HepG2 (cell line): ENCODE results near the gene SPAG6. TPM values are rescaled to one million over a fixed set of nuclear protein-coding genes. Genes with fewer than 3 reads are reported as not detected.

ENCODE experiments used
- EHMT2 ChIP-seq: fragments of 200-600 bp; sonication (generic); IDR thresholded peaks from 2 replicates; pipeline ENCODE4 v1.7.0; 2017; ENCODE audit warnings: antibody characterized with exemption, low read depth, low read length, borderline replicate concordance
- HMGA1 ChIP-seq: sonication (generic); formaldehyde crosslinking; conservative IDR thresholded peaks from 2 replicates; pipeline ENCODE4 v1.4.0; 2020; ENCODE audit warnings: missing genetic modification reagents
- KDM1A ChIP-seq: IDR thresholded peaks from 2 replicates; pipeline ENCODE4 v1.6.1; 2016; ENCODE audit warnings: missing compliant biosample characterization
- NCOA2 ChIP-seq: sonication (generic); formaldehyde crosslinking; IDR thresholded peaks from 2 replicates; pipeline ENCODE4 v1.8.0; 2022; ENCODE audit warnings: inconsistent platforms
- PHF21A ChIP-seq: sonication (generic); formaldehyde crosslinking; IDR thresholded peaks from 2 replicates; pipeline ENCODE4 v1.5.0; 2020; ENCODE audit warnings: mild to moderate bottlenecking, missing genetic modification reagents
- RARA ChIP-seq: IDR thresholded peaks from 2 replicates; pipeline ENCODE4 v1.6.1; 2016; ENCODE audit warnings: missing genetic modification reagents, missing compliant biosample characterization
- REPIN1 ChIP-seq: sonication (generic); formaldehyde crosslinking; IDR thresholded peaks from 2 replicates; pipeline ENCODE4 v1.8.0; 2022; ENCODE audit warnings: missing genetic modification reagents, low read depth, mild to moderate bottlenecking, borderline replicate concordance
- SMC3 ChIP-seq: IDR thresholded peaks from 2 replicates; pipeline ENCODE4 v1.6.1; 2011; ENCODE audit warnings: low read length, improper control_type of control experiment
- SNRNP70 ChIP-seq: fragments of 200-400 bp; formaldehyde crosslinking; IDR thresholded peaks from 2 replicates; pipeline ENCODE4 v1.6.1; 2017; ENCODE audit warnings: mild to moderate bottlenecking, low read depth, low read length, moderate library complexity
- SOX5 ChIP-seq: IDR thresholded peaks from 2 replicates; pipeline ENCODE4 v1.6.1; 2016; ENCODE audit warnings: borderline replicate concordance
- YEATS2 ChIP-seq: sonication (generic); formaldehyde crosslinking; IDR thresholded peaks from 2 replicates; pipeline ENCODE4 v1.4.0; 2020; ENCODE audit warnings: missing genetic modification reagents, borderline replicate concordance
- YEATS4 ChIP-seq: sonication (generic); formaldehyde crosslinking; IDR thresholded peaks from 2 replicates; pipeline ENCODE4 v1.4.0; 2020; ENCODE audit warnings: missing genetic modification reagents, borderline replicate concordance
- ZEB1 ChIP-seq: IDR thresholded peaks from 2 replicates; pipeline ENCODE4 v1.6.1; 2012; ENCODE audit warnings: mild to moderate bottlenecking, low read depth, inconsistent platforms; ENCODE audit not compliant: insufficient replicate concordance
- ZFP62 ChIP-seq: sonication (generic); formaldehyde crosslinking; IDR thresholded peaks from 2 replicates; pipeline ENCODE4 v1.4.0; 2020; ENCODE audit warnings: missing genetic modification reagents
- ZFP82 ChIP-seq: sonication (generic); formaldehyde crosslinking; IDR thresholded peaks from 2 replicates; pipeline ENCODE4 v1.5.1; 2020; ENCODE audit warnings: mild to moderate bottlenecking, missing genetic modification reagents, borderline replicate concordance
- ZFYVE20 ChIP-seq: sonication (generic); formaldehyde crosslinking; IDR thresholded peaks from 2 replicates; pipeline ENCODE4 v1.8.0; 2023; ENCODE audit warnings: low read depth, mild to moderate bottlenecking, moderate library complexity, missing genetic modification reagents, borderline replicate concordance
- ZNF3 ChIP-seq: IDR thresholded peaks from 2 replicates; pipeline ENCODE4 v1.7.0; 2017; ENCODE audit warnings: inconsistent platforms
- ZNF598 ChIP-seq: sonication (generic); formaldehyde crosslinking; IDR thresholded peaks from 2 replicates; pipeline ENCODE4 v1.5.1; 2020; ENCODE audit warnings: mild to moderate bottlenecking, missing genetic modification reagents, borderline replicate concordance
- ZNF713 ChIP-seq: sonication (generic); formaldehyde crosslinking; IDR thresholded peaks from 2 replicates; pipeline ENCODE4 v1.4.0; 2020; ENCODE audit warnings: mild to moderate bottlenecking, missing genetic modification reagents
- ZNF775 ChIP-seq: sonication (generic); formaldehyde crosslinking; IDR thresholded peaks from 2 replicates; pipeline ENCODE4 v1.4.0; 2020; ENCODE audit warnings: missing genetic modification reagents, mild to moderate bottlenecking, moderate library complexity, borderline replicate concordance
- polyA plus RNA-seq, 8 experiments: library from polyadenylated mRNA; depleted of rRNA in 3 of 8; stranded (reverse) in 7 of 8; unstranded in 1 of 8; fragments of >200 nt; fragmentation: Illumina TruSeq in 4 of 8; extraction: Trizol in 4 of 8; gene quantifications; 2 replicates each; pipeline versions ENCODE4 v1.2.1 to v1.2.3, GENCODE V29; 2011 to 2016; ENCODE audit warnings: low read depth in 4 of 8, missing spikeins in 1 of 8, mixed read lengths in 1 of 8; ENCODE audit not compliant: insufficient read depth in 1 of 8
- total RNA-seq, 5 experiments: library from RNA; depleted of rRNA; stranded (reverse); fragments of >200 nt; fragmentation: Illumina TruSeq; extraction: Trizol; gene quantifications; 2 replicates each; pipeline ENCODE4 v1.2.3, GENCODE V29; 2016; ENCODE audit warnings: low read depth in 1 of 5
- TF ChIP-seq, protein P1 (sequence below): sonication (generic); formaldehyde crosslinking; IDR thresholded peaks from 2 replicates; pipeline ENCODE4 v1.4.0; 2020; ENCODE audit warnings: missing genetic modification reagents
- TF ChIP-seq, protein P2 (sequence below): sonication (generic); formaldehyde crosslinking; IDR thresholded peaks from 2 replicates; pipeline ENCODE4 v1.8.1; 2023; ENCODE audit warnings: missing genetic modification reagents, mild to moderate bottlenecking, borderline replicate concordance
- TF ChIP-seq, protein P3 (sequence below): IDR thresholded peaks from 2 replicates; pipeline ENCODE4 v1.6.1; 2016; ENCODE audit warnings: missing genetic modification reagents, missing compliant biosample characterization
- TF ChIP-seq, protein P4 (sequence below): IDR thresholded peaks from 2 replicates; pipeline ENCODE4 v1.6.1; 2018; ENCODE audit warnings: missing genetic modification reagents, mild to moderate bottlenecking, missing compliant biosample characterization
- TF ChIP-seq, protein P5 (sequence below): sonication (generic); formaldehyde crosslinking; IDR thresholded peaks from 2 replicates; pipeline ENCODE4 v1.5.1; 2020; ENCODE audit warnings: missing genetic modification reagents, mild to moderate bottlenecking, borderline replicate concordance

SPAG6 gene
- total and polyA plus RNA-seq, 2 of the 13 experiments (the other 11 are each of a cell fraction or from before 2014, with no cell fraction given): not detected

DNA sequence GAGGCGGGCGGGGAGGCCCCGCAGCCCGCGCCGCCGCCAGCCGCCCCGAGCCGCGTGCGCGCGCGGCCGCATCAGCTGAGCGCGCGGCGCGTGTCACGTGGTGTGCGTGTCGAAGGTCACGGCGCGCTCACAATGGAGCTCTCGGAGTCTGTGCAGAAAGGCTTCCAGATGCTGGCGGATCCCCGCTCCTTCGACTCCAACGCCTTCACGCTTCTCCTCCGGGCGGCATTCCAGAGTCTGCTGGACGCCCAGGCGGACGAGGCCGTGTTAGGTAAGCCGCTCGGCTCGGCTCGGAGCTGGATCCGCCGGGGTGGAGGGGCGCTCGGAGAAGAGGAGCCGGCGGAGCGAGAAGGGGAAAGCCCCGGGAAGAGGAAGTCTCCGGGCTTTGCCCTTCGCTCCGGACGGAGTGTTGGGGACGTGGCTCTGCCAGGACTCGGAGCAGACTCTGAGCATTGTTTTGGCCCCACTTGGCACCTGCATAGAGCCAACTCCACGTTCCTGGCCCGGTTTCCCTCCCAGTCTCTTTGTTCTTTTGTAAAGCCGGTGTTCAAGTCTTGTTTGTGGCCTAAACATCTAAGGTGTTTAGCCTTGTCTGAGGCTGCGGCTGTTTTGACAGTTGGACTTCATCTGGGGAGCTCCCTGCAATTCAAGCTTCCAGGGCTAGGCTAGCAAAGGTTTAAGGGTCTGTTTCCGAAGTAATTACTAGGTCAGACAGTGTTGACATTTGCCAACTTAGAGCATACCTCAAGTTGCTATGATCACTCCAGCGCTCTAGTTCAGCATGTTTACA, 28.8 kb upstream of the SPAG6 start, which contains the start of gene COMMD3 (continued):
- TF ChIP-seq NCOA2 (CRISPR knock-in tag): no peak
- no peak for TF ChIP-seq EHMT2
- TF ChIP-seq ZNF598 (CRISPR knock-in tag): peak; percentile 30; the same call in 1 of the 2 replicates
- 0 out of 2 replicates have a peak, but pooled peaks have one; percentile 19 for TF ChIP-seq SOX5 (CRISPR knock-in tag)
- 0 out of 2 replicates have a peak, but pooled peaks have one; percentile 64 for TF ChIP-seq ZFP82 (CRISPR knock-in tag)
- TF ChIP-seq YEATS4 (CRISPR knock-in tag): peak; percentile 66; the same call in 1 of the 2 replicates
- TF ChIP-seq SMC3: no peak
- TF ChIP-seq, protein P1, sequence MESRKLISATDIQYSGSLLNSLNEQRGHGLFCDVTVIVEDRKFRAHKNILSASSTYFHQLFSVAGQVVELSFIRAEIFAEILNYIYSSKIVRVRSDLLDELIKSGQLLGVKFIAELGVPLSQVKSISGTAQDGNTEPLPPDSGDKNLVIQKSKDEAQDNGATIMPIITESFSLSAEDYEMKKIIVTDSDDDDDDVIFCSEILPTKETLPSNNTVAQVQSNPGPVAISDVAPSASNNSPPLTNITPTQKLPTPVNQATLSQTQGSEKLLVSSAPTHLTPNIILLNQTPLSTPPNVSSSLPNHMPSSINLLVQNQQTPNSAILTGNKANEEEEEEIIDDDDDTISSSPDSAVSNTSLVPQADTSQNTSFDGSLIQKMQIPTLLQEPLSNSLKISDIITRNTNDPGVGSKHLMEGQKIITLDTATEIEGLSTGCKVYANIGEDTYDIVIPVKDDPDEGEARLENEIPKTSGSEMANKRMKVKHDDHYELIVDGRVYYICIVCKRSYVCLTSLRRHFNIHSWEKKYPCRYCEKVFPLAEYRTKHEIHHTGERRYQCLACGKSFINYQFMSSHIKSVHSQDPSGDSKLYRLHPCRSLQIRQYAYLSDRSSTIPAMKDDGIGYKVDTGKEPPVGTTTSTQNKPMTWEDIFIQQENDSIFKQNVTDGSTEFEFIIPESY (CRISPR knock-in tag): no peak
- TF ChIP-seq RARA (CRISPR knock-in tag): 0 out of 2 replicates have a peak, but pooled peaks have one; percentile 22
- no peak for TF ChIP-seq ZNF713
- TF ChIP-seq, protein P2, sequence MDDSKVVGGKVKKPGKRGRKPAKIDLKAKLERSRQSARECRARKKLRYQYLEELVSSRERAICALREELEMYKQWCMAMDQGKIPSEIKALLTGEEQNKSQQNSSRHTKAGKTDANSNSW (CRISPR knock-in tag): no peak
- no peak for TF ChIP-seq ZFP62 (CRISPR knock-in tag)
- no peak for TF ChIP-seq SNRNP70
- TF ChIP-seq HMGA1 (CRISPR knock-in tag): no peak
- TF ChIP-seq, protein P3, sequence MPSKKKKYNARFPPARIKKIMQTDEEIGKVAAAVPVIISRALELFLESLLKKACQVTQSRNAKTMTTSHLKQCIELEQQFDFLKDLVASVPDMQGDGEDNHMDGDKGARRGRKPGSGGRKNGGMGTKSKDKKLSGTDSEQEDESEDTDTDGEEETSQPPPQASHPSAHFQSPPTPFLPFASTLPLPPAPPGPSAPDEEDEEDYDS (CRISPR knock-in tag): no peak
- no peak for TF ChIP-seq ZEB1
- no peak for TF ChIP-seq ZNF3 (CRISPR knock-in tag)
- TF ChIP-seq ZFYVE20 (CRISPR knock-in tag): no peak
- peak; percentile 41; the same call in 1 of the 2 replicates for TF ChIP-seq YEATS2
- no peak; the same call in 1 of the 2 replicates for TF ChIP-seq REPIN1
- TF ChIP-seq PHF21A (CRISPR knock-in tag): peak; percentile 59; the same call in 1 of the 2 replicates
- no peak for TF ChIP-seq KDM1A
- no peak for TF ChIP-seq ZNF775 (CRISPR knock-in tag)
- TF ChIP-seq, protein P4, sequence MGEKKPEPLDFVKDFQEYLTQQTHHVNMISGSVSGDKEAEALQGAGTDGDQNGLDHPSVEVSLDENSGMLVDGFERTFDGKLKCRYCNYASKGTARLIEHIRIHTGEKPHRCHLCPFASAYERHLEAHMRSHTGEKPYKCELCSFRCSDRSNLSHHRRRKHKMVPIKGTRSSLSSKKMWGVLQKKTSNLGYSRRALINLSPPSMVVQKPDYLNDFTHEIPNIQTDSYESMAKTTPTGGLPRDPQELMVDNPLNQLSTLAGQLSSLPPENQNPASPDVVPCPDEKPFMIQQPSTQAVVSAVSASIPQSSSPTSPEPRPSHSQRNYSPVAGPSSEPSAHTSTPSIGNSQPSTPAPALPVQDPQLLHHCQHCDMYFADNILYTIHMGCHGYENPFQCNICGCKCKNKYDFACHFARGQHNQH (CRISPR knock-in tag): peak; percentile 67
- TF ChIP-seq, protein P5, sequence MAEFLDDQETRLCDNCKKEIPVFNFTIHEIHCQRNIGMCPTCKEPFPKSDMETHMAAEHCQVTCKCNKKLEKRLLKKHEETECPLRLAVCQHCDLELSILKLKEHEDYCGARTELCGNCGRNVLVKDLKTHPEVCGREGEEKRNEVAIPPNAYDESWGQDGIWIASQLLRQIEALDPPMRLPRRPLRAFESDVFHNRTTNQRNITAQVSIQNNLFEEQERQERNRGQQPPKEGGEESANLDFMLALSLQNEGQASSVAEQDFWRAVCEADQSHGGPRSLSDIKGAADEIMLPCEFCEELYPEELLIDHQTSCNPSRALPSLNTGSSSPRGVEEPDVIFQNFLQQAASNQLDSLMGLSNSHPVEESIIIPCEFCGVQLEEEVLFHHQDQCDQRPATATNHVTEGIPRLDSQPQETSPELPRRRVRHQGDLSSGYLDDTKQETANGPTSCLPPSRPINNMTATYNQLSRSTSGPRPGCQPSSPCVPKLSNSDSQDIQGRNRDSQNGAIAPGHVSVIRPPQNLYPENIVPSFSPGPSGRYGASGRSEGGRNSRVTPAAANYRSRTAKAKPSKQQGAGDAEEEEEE (CRISPR knock-in tag): no peak; the same call in 1 of the 2 replicates
